Ammon's horn (tissue), 1 donor: ENCODE measurements around the gene TMPRSS9.
"Not testable (repeated sequence)": the region's sequence is repeated elsewhere in the genome, so short reads cannot be mapped to it uniquely, and the experiment has no call there.

Experiments
- DNase-seq: peaks from one replicate; pipeline ENCODE4 v3.0.0-alpha.2; 2016; ENCODE audit warnings: low spot score

TMPRSS9 gene

DNA sequence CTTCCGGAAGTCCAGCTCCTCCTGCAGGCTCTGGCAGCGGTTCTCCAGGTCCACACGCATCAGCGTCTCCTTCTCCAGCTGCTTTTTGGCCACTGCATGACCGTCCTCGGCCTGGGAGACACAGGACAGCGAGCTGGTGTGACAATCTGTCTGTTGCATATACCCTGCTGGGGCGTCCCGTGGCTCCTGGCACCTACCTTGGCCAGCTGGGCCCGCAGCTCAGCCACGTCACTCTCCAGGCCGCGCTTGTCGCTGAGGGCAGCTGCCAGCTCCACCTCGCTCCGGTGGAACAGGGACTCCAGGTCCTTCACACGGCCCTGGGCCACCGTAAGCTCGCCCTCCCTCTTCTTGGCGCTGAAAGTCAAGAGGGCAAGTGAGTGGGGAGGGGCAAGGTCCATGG lies 78.1 kb downstream of the TMPRSS9 start:
- DNase-seq = no peak

DNA sequence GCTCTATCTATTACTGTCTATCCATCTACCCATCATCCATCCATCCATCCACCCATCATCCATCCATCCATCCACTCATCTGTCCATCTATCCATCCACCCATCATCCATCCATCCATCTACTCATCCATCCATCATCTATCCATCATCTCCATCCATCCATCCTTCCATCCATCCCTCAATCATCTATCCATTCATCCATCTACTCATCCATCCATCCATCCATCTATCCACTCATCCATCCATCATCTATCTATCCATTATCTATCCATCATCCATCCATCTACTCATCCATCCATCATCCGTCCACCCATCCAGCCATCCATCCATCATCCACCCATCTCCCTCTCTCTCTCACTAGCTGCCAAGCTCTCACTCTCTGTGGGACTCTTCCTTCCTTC lies 80.5 kb downstream of the TMPRSS9 start:
- DNase-seq = no peak

DNA sequence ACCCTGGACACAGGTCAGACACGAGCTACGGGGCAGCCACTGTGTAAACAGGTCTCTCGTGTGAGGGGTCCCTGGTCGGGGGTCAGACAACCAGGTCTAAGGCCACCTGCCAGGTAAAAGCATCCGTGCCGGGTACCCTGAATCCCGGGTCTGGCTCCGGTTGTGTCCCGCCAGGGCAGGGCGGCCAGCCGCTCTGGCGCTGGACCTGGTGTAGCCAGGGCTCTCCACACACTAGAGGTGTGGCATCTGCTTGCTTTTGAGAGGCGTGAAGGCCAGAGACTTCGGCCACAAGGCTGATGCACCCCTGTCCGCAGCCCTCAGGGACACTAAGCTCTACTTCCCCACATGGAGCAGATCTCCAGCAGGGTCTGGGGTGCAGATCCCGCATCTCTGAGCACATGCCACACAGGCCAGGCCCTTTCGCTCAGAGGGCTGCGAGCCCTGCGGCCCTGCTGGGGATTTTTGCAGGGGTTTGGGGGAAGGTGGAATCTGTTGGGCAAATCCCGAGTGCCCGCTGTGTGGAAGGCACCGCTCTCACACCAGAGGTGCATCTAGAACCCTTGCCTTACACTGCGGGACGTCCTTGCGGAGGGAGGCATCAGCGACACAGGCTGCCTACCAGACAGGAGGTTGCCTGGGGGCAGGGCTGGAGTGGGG lies 81.2 kb downstream of the TMPRSS9 start:
- DNase-seq = no peak

DNA sequence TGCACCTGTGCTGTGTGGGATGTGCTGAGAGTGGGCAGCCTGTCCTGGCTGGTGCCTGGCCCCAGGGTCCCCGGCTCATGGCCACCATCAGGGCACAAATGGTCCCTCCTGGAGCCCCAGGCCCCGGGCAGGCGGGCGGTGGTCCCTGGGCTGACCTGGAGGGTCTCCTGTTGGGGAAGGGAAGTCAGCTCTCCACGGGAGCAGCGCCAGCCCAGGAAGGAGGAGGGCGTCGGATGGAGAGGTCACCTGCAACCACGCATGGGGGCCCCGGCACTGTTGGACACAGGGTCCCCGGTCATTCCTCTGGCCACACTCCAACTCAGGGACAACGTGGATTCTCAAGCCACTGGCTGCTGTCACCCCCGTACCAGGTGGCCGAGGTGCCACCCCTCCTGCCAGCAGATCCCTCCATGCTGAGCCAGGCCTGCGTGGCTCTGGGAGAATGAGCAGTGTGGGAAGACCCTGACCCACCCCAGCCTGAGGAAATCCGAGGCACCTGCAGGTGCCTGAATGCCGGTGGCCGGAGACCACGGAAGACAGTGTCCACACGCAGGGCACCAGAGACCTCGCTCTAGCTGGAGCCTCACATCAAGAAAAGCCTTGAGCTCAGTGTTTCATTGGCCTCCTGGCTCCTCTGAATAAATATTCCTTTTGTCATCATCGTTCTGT lies 83.2 kb downstream of the TMPRSS9 start:
- DNase-seq = no peak

DNA sequence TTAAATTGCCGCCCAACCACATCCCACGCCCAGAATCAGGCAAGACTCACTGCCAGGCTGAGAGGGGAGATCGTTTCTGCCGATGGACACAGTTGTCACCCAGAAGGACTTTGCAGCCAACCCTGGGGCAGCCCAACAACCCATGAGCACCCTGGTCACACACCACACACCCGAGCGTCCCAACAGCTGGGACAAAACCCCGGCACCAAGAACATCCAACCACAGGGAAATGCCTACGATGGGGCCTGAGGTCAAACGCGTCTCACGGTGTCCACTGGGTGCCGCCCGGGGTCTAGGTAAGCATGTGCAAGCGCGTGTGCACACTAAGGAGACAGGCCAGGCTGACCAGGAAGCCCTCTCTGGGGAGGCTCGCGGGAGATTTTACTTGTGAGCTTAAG lies 83.7 kb downstream of the TMPRSS9 start:
- DNase-seq = no peak

DNA sequence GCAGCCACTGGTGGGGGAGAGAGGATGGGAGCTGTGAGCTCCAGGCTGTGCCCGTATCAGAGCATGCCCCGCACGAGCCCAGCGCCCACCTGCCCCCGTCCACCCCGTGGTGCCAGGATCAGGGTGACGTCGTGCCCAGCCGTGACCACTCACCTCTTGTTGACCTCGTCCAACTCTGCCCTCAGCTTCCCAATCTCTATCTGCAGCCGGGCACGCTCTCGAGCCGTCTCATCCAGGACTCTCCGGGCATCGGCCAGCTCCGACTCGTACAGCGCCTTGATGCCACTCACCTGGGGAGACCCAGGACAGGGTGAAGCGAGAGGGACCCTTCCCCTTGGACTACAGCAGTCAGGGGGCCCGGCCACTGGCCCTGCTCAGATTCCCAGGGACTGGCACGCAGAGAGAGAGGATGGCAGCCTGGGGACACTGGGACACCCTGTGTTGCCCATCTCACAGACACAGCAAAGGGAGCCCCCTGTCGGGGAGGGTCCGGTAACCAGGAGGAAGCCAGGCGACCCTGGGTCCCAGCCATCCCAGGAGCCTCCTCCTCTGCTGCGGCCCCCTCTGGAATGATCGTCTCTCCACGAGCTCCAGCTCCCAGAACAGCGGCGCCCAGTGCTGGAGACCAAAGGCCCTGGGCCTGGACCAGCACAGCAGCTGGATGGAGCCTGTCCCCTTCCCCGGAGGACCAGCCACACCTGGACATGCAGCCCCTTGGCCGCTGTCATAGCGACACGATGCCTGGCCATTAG lies 84.4 kb downstream of the TMPRSS9 start:
- no peak for DNase-seq

DNA sequence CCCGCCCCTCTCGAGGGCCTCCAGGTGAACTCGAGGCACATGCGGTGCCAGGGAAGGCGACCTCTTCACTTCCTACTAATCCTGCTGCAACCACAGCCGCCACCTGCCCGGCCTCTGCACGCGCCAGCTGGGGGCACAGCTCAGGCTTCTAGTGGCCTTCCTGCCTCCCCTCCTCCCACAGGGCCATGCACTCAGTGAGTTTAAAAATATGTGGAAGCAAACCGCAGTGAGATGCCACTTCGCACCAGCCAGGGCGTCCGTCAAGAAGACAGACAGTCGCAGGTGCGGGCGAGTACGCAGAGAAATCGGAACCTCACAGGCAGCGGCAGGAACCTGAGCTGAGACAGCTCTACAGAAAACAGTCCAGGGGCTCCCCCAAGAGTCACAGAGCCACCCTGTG lies 86.3 kb downstream of the TMPRSS9 start:
- no peak for DNase-seq

DNA sequence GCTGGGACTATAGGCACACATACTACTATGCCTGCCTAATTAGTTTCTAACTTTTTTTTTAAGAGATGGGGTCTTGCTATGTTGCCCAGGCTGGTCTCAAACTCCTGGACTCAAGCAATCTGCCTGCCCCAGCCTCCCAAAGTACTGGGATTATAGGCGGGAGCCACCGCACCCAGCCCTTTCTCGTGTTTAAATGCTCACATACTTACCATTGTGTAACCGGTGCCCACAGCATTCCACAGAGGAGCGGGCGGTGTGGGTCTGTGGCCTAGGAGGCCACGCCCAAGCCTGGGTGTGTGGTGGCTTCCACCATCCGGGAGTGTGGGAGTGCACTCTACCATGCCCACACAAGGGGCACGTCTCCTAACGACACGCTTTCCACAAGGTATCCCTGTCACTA lies 89.0 kb downstream of the TMPRSS9 start:
- DNase-seq = no peak

DNA sequence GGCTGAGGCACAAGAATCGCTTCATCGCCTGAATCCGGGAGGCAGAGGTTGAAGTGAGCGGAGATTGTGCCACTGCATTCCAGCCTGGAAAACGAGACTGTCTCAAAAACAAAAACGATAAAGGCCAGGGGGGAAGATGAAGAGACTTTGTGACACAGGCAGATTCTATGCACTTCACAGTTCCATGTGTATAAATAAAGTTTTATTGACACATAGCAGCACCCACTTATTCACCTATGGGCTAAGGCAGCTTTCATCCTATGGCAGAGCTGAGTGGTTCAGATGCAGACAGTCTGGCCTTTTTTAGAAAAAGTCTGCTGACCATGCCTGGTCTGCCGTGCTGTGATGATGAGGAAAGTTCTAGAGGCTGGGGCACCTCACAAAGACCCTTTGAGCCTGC lies 91.1 kb downstream of the TMPRSS9 start:
- no peak for DNase-seq

DNA sequence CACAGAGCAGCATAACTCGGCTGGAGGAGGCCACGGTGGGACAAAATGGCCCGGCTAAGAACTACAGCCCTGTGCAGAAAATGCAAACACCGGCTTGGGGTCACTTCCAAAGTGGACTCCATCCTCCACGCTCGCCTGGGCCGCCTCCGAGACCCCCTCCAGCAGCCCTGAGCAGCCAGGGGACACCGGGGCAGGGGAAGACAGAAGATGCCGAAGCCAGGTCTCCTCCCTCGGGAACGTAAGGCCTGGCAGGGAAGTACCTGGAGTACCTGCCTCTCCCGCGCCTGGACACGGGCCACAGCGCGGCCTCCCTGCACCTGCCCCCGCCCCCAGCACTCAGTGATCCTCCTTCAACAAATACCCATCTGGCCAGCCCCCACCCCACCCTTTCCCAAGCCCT lies 91.7 kb downstream of the TMPRSS9 start:
- no peak for DNase-seq

DNA sequence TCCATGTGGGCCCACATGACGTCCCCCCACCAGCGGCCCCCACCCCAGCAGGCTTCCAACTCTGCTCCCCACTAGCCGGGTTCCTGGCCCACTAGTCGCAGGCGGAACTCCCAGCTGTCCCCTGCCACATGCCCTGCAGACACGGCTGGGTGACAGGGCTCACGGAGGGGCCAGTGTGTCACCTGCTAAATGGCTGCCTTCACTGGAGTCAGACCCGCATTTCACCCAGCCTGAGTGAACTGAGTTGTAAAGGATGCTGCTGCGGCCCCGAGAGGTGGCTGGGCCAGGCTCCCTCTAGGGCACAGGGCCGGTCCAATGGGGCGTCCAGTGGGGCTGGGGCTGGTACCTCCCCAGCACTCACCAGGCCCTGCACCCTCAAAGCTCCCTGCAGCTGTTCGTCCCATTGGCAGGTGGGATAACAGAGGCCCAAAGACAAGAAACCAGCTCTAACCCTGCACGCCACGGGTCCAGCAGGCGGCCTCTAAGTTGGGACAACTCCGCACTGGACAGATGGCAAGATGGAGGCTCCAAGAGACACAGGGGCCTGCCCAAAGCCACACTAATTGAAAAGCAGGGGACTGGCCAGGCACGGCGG lies 93.5 kb downstream of the TMPRSS9 start:
- no peak for DNase-seq

DNA sequence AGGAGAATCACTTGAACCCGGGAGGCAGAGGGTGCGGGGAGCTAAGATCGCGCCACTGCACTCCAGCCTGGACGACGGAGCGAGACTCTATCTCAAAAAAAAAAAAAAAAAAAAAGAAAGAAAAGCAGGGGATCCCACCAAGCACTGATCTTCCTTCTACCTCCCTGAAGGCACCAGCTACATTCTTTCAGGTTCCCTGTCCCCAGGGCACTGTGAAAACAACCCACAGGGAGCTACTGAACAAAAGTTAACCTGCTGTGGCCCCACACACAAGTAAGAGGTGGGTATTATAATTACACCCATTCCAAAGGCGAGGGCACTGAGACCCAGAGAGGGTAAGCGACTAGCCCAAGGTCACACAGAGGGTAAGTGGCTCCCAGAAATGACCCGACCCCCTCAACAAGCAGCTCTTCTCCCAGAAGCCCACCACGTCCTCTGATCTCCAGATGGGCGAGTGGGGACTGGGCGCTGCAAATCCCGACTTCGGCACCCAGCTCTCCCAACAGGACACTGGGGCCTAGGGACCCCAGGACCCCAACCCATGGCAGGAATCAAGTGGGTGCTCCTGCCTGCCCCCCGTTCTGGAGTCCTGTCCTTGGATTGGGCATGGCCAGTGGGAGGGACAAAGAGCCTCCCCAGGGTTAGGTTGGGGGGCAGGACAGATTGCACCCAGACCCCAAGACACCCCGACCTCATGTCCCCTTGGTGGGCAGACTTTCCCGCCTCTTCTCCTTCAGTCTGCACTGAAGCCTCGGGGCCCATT lies 94.3 kb downstream of the TMPRSS9 start:
- no peak for DNase-seq

DNA sequence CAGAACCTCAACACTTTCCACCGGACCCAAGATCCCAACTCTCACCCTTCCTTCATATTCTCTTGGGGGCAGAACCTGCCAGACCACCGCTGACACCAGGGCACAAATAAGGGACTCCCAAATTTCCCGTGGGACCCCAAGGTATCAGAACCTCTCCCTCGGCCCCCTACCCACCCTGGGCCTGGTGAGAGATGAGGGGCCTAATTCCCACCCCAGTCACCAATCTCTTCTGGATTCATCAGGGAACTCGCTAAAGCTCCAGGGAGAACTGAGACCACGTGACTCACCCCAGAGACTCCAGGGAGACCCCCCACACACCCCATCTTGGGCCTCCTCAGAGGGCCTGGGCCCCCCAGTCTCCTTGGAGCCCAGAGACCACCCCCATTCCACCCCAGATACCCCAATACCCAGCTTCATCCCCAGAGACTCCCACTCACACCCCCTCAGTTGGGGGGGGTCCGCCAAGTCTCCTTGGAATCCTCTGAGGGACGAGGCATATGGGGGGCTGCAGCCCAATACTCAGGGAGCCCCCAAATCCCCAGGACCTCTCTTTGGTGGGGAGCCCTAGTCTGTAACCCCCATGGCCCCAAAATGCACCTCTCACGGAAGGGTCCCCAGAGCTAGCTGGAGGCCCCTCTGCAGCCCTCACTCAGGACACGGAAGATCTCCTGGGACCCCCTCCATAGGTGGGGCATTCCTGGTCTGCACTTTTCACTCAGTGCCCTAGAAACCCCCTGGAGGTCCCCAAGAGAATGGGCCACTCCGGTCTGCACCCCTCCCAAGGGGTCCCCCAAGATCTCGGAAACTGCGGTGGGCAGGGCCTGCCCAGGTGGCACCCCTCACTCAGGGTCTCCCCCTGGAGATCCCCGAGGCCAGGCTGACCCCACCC lies 95.1 kb downstream of the TMPRSS9 start:
- DNase-seq = no peak

DNA sequence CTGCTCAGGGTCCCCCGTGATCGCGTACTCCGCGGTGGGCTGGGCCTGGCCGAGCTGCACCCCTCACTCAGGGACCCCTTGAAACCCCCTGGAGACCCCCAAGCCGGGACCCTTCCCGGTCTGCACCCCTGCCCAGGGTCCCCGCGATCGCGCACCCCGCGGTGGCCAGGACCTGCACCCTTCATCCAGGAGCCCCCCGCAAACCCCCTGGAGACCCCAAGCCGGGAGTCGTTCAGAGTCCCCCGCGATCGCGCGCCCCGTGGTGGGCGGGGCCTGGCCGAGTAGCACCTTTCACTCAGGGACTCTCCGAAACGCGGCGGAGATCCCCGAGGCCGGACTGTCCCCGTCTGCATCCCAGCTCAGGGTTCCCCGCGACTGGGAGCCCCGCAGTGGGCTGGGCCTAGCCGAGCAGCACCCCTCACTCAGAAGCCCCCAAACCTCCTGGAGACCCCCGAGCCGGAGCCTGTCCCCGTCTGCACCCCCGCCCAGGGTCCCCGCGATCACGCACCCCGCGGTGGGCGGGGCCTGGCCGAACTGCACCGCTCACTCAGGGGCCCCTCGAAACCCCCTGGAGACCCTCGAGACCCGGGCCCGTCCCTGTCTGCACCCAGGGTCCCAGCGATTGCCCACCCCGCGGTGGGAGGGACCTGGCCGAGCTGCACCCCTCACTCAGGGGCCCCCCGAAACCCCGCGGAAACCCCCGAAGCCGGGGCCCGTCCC lies 95.9 kb downstream of the TMPRSS9 start:
- no peak for DNase-seq

DNA sequence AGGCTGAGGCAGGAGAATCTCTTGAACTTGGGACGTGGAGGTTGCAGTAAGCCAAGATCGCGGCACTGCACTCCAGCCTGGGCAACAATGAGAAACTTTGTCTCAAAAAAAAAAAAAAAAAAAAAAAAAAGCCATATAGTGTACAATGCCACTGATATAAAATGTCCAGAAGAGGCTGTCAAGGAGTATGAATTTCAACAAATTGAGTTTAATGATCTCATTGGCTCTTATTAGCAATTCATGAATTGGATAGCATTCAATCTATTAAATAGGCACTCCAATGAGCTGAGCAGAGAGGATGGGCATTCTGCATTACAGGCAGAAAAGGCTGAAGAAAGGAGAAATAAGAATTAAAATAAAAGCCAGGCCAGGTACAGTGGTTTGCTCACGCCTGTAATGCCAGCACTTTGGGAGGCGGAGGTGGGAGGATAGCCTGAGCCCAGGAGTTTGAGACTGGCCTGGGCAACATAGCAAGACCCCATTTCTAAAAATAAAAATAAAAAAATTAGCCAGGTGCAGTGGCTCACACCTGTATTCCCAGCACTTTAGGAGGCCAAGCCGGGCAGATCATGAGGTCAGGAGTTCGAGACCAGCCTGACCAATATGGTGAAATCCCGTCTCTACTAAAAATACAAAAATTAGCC lies 97.5 kb downstream of the TMPRSS9 start:
- DNase-seq = no peak

DNA sequence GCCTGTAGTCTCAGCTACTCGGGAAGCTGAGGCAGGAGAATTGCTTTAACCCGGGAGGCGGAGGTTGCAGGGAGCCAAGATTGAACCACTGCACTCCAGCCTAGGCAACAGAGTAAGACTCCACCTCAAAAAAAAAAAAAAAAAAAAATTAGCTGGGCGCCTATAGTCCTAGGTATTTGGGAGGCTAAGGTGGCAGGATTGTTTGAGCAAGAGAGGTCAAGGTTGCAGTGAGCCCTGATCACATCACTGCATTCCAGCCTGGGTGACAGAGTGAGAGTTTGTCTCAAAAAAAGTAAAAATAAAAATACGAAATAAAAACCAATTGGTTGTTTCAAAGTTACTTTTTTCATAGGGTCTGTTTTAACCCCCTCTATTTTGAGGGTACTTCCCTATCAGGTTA lies 98.0 kb downstream of the TMPRSS9 start:
- DNase-seq = no peak

DNA sequence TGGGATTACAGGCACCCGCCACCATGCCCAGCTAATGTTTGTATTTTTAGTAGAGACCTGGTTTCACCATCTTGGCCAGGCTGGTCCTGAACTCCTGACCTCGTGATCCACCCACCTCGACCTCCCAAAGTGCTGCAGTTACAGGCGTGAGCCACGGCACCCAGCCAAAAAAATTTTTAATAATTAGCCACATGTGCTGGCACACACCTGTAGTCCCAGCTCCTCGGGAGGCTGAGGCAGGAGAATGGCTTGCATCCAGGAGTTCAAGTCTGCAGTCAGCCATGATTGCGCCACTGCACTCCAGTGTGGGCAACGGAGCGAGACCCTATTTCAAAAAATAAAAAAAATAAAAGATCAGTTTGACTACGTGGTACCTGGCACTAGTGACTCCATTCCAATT lies 98.7 kb downstream of the TMPRSS9 start:
- DNase-seq = not testable (repeated sequence)

DNA sequence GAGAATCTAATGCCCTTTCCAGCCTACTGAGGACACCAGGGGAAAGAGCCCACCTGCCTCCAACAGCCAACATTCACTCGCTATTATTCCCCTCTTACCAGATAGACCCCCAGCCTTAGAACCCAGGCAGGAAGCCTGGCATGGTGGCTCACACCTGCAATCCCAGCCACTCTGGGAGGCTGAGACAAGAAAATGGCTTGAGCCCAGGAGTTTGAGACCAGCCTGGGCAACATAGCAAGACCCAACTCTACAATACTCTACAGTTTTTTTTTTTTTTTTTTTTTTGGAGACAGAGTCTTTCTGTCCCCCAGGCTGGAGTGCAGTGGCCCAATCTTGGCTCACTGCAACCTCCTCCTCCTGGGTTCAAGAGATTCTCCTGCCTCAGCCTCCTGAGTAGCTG lies 100.2 kb downstream of the TMPRSS9 start:
- no peak for DNase-seq

DNA sequence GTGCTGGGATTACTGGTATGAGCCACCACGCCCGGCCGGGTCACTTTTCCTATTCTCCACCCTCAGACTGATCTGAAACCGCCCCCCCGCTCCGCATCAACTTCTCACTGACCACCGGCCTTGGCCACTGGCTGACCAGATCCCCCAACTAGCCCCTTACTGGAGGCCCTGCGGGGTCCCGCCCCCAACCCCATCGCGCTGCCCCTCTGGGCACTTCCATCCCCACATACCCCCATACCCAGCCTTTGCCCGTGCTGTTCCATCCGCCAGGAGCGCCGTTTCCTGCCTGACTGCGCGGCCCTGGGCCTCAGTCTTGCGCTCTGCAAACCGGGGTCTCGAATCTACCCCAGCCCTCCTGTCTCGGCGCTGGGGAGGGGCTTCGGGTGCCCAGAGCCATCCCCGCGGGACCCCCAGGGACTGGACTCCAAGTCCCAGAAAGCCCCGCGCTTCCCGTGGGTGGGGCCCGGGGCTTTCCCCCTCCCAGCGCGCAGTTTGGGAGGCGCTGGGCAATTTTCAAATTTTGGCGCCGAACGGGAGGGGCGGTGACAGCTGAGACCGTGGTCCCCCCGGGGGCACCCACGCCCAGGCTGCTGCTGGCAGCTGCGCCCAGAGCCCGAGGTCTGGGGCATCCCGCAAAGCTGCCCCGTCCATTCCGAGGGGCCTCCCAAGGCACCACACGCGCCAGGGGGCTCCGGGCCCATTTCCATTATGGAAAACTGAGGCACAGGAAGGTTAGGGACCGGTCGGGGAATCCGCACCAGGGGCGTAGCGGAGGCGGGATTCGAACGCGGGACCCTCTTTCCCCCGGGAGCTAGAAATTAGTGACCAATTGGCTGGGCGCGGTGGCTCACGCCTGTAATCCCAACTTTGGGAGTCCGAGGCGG lies 101.9 kb downstream of the TMPRSS9 start:
- no peak for DNase-seq
